GM12873 (cell line): Measurements from ENCODE around the gene ELF2.
A peak's percentile ranks its signal among the peaks of the same experiment; 100 is the strongest.

Source experiments
- TF ChIP-seq, protein P1 (sequence below): IDR thresholded peaks from 2 replicates; pipeline ENCODE4 v1.5.1; 2012; ENCODE audit warnings: low read depth, mild to moderate bottlenecking, moderate library complexity, low read length, control low read depth; ENCODE audit not compliant: insufficient read depth; ENCODE audit errors: missing control alignments

Gene ELF2

DNA sequence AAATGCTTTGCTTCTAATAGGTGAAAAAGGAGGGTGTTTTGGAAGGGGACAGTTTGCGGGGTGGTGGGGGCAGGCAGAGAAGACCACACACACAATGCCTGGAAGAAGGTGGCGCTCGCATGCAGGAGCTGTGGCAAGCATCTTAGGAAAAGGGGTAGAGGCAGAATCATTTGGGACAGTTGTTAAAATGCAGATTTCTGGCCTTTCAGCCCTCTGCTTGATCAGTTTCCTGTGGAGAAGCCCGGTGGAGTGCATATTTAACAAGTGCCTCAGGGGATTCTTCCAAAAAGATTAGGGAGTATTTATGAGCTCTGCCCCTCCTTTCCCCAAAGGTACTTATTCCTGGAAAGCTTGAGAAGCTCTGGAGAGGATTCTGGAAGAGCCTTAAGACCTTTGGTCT, 156.6 kb downstream of the ELF2 start:
- TF ChIP-seq, protein P1, sequence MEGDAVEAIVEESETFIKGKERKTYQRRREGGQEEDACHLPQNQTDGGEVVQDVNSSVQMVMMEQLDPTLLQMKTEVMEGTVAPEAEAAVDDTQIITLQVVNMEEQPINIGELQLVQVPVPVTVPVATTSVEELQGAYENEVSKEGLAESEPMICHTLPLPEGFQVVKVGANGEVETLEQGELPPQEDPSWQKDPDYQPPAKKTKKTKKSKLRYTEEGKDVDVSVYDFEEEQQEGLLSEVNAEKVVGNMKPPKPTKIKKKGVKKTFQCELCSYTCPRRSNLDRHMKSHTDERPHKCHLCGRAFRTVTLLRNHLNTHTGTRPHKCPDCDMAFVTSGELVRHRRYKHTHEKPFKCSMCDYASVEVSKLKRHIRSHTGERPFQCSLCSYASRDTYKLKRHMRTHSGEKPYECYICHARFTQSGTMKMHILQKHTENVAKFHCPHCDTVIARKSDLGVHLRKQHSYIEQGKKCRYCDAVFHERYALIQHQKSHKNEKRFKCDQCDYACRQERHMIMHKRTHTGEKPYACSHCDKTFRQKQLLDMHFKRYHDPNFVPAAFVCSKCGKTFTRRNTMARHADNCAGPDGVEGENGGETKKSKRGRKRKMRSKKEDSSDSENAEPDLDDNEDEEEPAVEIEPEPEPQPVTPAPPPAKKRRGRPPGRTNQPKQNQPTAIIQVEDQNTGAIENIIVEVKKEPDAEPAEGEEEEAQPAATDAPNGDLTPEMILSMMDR: no peak

DNA sequence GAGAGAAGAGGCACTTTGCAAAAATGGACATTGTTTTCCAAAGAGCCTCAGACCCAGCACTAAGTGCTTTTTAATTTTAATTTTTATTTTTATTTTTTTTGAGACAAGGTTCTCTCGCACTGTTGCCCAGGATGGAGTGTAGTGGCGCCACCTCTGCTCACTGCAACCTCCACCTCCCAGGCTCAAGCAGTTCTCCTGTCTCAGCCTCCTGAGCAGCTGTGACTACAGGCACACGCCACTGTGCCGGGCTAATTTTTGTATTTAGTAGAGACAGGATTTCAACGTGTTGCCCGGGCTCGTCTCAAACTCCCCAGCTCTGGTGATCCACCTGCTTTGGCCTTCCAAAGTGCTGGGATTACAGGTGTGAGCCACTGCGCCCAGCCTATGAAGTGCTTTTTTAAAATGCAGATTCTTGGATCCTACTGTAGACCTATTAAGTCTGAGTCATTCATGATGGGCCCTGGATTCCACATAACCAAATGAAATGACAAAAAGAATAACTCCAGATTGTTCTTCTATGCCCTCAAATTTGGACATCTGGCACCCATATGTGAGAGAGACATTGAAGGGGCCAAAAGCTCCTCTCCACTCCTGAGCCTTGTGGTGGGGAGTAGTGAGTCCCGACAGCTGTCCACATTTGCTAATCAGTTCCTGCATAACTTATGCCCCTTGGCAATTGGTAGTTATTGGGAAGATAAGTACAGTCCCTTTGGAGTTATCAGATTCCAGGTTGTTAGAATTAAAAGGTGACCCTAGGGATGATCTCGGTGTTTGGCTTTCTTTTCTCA, 157.9 kb downstream of the ELF2 start:
- TF ChIP-seq, protein P1: no peak

DNA sequence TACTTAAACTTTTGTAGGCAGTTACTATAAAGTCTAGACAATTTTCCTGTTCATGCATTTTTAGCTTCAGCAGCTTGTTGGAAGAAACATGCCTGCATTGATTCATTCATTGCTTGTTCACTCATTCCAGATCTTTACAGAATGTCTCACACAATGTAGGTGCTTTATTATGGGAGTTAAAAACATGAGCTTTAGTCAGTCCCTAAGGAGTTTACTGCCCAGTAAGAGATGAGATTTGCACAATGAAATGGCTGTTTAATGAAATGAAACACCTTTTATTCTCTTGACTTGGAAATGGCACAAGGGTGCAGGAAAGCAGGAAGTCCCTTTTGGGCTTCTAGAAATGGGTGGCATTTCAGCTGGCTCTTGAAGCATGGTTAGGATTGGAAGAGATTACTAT, 158.5 kb downstream of the ELF2 start:
- TF ChIP-seq, protein P1: no peak

DNA sequence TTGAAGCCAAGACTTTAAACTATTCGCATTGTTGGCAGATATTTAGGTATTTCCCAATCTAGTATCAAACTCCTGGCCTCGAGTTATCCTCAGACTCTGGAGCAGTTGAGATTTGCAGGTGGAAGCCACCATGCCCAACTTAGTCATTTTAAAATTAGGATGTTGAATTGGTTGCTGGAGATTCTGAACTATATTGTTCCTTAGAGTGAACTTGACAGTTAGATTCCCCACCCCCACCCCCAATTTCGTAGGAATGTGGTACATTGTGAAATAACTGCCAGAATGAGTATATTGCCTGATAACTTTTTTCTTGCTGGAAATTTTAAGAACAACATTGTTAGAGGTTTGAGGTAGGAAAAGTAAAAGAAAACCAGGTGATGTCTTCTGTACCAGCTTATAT, 159.2 kb downstream of the ELF2 start:
- TF ChIP-seq, protein P1: no peak

DNA sequence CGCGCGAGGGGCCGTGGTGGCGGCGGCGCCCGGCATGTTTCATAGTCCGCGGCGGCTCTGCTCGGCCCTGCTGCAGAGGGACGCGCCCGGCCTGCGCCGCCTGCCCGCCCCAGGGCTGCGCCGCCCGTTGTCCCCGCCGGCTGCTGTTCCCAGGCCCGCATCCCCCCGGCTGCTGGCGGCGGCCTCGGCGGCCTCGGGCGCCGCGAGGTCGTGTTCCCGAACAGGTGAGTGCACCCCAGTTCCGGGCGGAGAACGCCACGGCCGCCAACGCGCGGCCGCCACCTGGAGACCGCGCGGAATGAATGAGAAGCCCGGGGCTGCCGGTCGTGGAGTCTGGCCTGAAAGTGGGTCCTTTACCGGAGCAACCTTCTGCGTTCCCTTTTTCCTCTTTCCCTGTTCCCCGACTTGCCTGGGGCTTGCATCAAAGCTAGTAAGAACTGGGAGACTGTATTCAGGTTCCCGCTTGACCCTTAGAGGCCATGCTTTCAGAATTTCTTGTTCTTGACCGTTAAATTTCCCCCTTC, 161.0 kb downstream of the ELF2 start:
- TF ChIP-seq, protein P1: peak; percentile 3

DNA sequence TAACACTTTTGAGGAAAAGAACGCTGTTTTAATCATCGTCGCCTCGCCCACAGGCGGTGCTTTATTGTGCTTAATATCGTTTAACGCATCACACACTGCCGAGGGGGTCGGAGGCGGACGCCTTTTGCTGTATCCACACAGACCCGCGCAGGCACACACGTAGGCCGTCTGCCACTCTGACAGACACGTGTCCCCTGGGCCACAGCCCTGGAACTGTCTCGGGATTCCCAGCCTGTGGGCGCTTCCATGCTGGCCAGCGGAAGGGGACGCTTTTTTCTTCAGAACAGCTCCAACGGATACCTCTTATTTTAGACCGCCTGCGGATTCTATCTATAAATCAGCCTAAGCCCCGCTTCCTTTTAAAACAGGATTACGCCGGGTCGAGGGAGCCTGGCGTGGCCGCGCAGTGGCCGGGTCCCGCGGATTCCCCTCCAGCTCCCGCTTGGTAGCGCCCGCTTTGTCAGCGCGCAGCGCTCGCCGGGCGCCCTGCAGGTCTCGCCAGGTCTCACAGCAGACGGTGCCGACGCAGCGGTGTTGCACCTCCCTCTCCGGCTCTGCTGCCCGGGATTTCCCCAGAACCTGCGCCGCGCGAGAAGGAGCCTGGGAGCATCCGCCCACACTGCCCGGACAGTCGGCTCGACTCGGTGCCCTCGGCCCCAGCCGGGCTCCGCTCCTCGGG, 161.6 kb downstream of the ELF2 start, which contains the start of gene NOCT:
NOCT (plus strand) TSS at position 513 of the 679 bp plus-strand sequence. CDS start 201 bp downstream, outside the sequence.
- TF ChIP-seq, protein P1: no peak
